Lung (tissue), 12 donors: Measurements from ENCODE around the gene AKR7A2. TPM values are rescaled to one million over a fixed set of nuclear protein-coding genes. Genes with fewer than 3 reads are reported as not detected.

Source experiments
- ATAC-seq: fragments of 200-7000 bp; cut with Tn5 transposase; one replicate; pipeline ENCODE4 v1.9.1; 2020; ENCODE audit warnings: moderate number of reproducible peaks; ENCODE audit not compliant: insufficient read depth, low FRiP score
- DNase-seq, 3 donors: peaks; one replicate each; pipeline ENCODE4 v3.0.0-alpha.2; 2013 to 2017
- H3K27ac ChIP-seq, 2 donors: one replicate each; pipeline ENCODE4 v1.5.1; 2013; ENCODE audit warnings: mild to moderate bottlenecking in 2 of 2, moderate library complexity in 2 of 2, control low read depth in 1 of 2, inconsistent platforms in 1 of 2, low read depth in 1 of 2, low read length in 1 of 2
- H3K27me3 ChIP-seq, 3 donors: one replicate each; pipeline ENCODE4 v1.5.1; 2013; ENCODE audit warnings: low read length in 2 of 3; ENCODE audit not compliant: control insufficient read depth in 3 of 3, insufficient read depth in 3 of 3
- H3K36me3 ChIP-seq, 4 donors: one replicate each; pipeline ENCODE4 v1.5.1; 2013; ENCODE audit warnings: low read length in 4 of 4, mild to moderate bottlenecking in 1 of 4, moderate library complexity in 1 of 4; ENCODE audit not compliant: control insufficient read depth in 4 of 4, insufficient read depth in 4 of 4
- H3K4me1 ChIP-seq, 5 donors: one replicate each; pipeline ENCODE4 v1.5.1; 2013; ENCODE audit warnings: low read length in 5 of 5, mild to moderate bottlenecking in 2 of 5, moderate library complexity in 1 of 5; ENCODE audit not compliant: control insufficient read depth in 5 of 5, insufficient read depth in 5 of 5
- H3K4me3 ChIP-seq: one replicate; pipeline ENCODE4 v1.5.1; 2013; ENCODE audit warnings: mild to moderate bottlenecking, control low read depth, moderate library complexity
- H3K9ac ChIP-seq, 2 donors: one replicate each; pipeline ENCODE4 v1.5.1; 2013; ENCODE audit warnings: low read length in 2 of 2, control low read depth in 1 of 2; ENCODE audit not compliant: insufficient read depth in 1 of 2
- H3K9me3 ChIP-seq, 4 donors: one replicate each; pipeline ENCODE4 v1.5.1; 2013; ENCODE audit warnings: low read length in 3 of 4, mild to moderate bottlenecking in 1 of 4, moderate library complexity in 1 of 4; ENCODE audit not compliant: control insufficient read depth in 4 of 4, insufficient read depth in 3 of 4
- WGBS, 2 donors: extraction: QIAGEN DNeasy Blood & Tissue Kit; methylation state at CpG; one replicate each; pipeline ENCODE4 v1.1.7; 2013; 5-methylcytosine and 5-hydroxymethylcytosine counted together
- polyA plus RNA-seq, 2 donors: library from polyadenylated mRNA; stranded (reverse); fragments of 200-250 nt; gene quantifications; one replicate each; pipeline ENCODE4 v1.2.1, GENCODE V29; 2013
- total RNA-seq, 2 donors: library from RNA; depleted of rRNA in 1 of 2; stranded (reverse); fragments of >200 nt in 1 of 2; gene quantifications; one replicate each; pipeline ENCODE4 v1.2.1, GENCODE V29; 2014 to 2021
- TF ChIP-seq, protein P1 (sequence below): IDR thresholded peaks from 2 replicates; pipeline ENCODE4 v1.5.1; 2012; ENCODE audit warnings: mild to moderate bottlenecking; ENCODE audit errors: control extremely low read depth, extremely low read depth
- donor health status: control.
- donor health status: control.
- donor health status: Bipolar disorder and iron deficiency.
- donor health status: healthy.
- donor health status: DM: yes; HTN: yes; CAD: no.

AKR7A2 gene
- total and polyA plus RNA-seq, 4 donors = 15.3 to 54.0 (median 43.0) TPM

DNA sequence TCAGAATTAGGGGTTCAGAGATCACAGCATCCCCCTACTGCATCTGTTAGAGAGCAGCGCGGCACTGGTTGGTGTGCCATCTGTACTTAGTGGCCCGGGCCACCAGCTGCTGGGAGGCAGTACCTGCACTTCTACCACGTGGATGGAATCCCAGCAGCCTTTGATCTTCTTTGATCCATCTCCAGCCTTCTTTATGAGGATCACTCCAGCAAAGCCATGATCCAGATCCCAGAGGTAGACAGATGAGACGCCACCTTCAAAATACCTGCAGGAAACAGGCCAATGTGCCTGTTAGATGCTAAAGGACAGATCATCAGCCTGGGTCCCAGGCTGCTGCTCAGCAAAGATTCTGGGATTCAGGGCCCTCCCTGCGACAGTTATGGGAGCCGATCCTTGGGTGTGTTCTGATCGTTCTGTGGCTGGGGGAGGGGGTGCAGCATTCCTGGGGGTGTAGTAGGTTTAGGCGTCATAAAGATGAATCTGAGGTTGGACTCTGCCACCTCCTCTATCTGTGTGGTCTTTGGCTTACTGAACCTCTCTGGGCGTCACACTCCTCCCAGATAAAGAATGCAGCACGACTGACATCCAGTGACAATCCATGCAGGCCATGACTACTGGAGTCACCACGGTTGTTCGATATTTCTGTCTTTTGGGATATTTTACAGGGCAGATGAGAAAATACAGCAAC, 45.5 kb upstream of the AKR7A2 start:
- H3K9me3 ChIP-seq = peaks cover 0 to 3% (median 0%) of the 10 kb centered on the region in 4 donors
- no peak for ATAC-seq
- H3K9ac ChIP-seq = no peak overlapping the region
- H3K27ac ChIP-seq = no peak overlapping the region
- peaks cover 5 to 42% (median 33%) of the 10 kb centered on the region in 4 donors for H3K36me3 ChIP-seq
- 92 to 94% methylated on average over 13 of the region's 13 CpGs for WGBS, 2 donors
- TF ChIP-seq, protein P1, sequence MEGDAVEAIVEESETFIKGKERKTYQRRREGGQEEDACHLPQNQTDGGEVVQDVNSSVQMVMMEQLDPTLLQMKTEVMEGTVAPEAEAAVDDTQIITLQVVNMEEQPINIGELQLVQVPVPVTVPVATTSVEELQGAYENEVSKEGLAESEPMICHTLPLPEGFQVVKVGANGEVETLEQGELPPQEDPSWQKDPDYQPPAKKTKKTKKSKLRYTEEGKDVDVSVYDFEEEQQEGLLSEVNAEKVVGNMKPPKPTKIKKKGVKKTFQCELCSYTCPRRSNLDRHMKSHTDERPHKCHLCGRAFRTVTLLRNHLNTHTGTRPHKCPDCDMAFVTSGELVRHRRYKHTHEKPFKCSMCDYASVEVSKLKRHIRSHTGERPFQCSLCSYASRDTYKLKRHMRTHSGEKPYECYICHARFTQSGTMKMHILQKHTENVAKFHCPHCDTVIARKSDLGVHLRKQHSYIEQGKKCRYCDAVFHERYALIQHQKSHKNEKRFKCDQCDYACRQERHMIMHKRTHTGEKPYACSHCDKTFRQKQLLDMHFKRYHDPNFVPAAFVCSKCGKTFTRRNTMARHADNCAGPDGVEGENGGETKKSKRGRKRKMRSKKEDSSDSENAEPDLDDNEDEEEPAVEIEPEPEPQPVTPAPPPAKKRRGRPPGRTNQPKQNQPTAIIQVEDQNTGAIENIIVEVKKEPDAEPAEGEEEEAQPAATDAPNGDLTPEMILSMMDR = no peak
- peaks cover 0 to 23% (median 6%) of the 10 kb centered on the region in 5 donors for H3K4me1 ChIP-seq
- no peak for DNase-seq
- H3K27me3 ChIP-seq = no peaks in the 10 kb centered on the region
- H3K4me3 ChIP-seq = no peak overlapping the region

DNA sequence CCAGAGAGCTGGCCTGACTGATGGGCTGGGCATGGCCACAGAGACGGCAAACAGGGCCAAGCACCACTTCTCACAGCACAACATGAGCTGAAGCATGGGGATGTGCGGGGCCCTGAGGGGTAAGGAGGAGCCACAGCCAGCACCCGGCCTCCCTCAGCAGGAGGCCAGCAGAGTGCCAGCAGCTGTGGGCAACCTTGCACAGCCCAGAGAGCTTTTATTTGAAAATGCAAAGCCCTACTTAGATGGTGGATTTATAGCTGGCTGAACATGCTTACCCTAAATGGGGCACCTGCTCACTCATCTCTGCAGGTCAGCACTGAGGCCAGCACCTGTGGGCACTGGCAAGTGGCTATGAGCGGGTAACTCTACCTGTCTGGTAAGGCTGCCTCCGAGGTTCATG, 44.3 kb upstream of the AKR7A2 start:
- peaks cover 0 to 16% (median 6%) of the 10 kb centered on the region in 5 donors for H3K4me1 ChIP-seq
- ATAC-seq (no peak), DNase-seq (no peak)
- H3K9me3 ChIP-seq = peaks cover 0 to 3% (median 0%) of the 10 kb centered on the region in 4 donors
- no peak overlapping the region for H3K9ac ChIP-seq
- H3K36me3 ChIP-seq = peaks cover 8 to 46% (median 37%) of the 10 kb centered on the region in 4 donors
- TF ChIP-seq, protein P1 = no peak
- no peaks in the 10 kb centered on the region for H3K27me3 ChIP-seq
- no peak overlapping the region for H3K27ac ChIP-seq
- H3K4me3 ChIP-seq = no peak overlapping the region
- 85 to 94% methylated on average over 5 of the region's 5 CpGs for WGBS, 2 donors

DNA sequence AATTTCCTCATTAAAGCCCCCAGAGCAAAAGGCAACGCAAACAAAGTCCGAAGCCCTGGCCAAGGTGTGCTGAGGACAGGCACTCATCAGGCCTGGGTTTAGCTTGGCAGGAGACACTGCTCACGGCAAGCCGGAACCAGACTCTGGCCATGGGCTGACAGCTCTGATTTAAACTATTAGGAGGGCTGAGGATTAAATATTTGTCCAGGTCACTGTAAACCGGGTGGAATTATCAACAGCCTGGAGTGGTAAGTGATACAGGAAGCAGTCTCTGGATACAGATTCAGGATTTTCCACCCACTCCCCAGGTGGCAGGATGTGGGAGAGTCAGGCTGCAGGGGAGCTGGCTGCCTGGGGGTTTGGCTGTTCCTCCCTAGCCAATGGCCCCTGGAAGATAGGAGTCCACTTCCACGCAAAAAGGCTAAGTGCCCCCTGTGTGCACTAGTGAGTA, 42.6 kb upstream of the AKR7A2 start:
- WGBS, 2 donors = 87 to 94% methylated on average over 6 of the region's 6 CpGs
- no peak overlapping the region for H3K27ac ChIP-seq
- ATAC-seq (no peak), DNase-seq (no peak)
- no peak overlapping the region for H3K9ac ChIP-seq
- TF ChIP-seq, protein P1 = no peak
- no peaks in the 10 kb centered on the region for H3K27me3 ChIP-seq
- H3K4me3 ChIP-seq = no peak overlapping the region
- peaks cover 0 to 3% (median 0%) of the 10 kb centered on the region in 4 donors for H3K9me3 ChIP-seq
- H3K4me1 ChIP-seq = peaks cover 0 to 4% (median 0%) of the 10 kb centered on the region in 5 donors
- H3K36me3 ChIP-seq = peaks cover 8 to 53% (median 36%) of the 10 kb centered on the region in 4 donors
